ENCODE results near the gene DNAJB9. TPM values are rescaled to one million over a fixed set of nuclear protein-coding genes. Genes with fewer than 3 reads are reported as not detected.

Gene DNAJB9
- total and polyA plus RNA-seq, 2 of the 8 experiments (the other 6 are each of a cell fraction or from before 2014, with no cell fraction given): 1.8 to 9.7 TPM

DNA sequence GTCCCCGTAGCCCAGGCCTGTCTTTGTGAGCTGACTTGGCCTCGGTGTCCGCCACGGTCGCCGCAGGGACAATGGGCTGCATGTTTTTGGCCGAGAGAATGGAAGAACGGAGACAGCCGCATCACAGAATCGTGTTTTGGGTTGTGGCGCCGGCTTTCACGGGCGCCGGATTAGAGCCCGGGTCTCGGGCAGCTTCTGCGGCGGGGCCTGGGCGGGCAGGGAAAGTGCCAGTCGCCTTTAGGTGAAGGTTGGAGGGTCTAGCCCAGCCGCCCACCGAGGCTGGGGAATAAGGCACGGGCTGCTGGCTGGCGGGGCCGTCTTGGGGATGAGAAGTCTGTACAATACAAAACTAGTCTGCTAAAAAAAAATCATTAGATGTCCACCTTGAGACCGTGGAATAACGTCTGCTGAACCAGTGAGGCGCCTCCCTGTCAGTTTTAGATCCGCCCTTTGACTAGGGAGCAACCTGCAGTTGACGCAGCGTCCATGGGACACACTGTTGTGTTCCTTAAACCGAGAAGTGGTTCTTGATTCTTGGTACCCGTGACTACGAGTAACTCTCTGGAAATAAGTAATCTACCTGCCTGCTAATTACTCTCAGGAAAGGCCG is 577 bp downstream of the DNAJB9 start:
- Histone ChIP-seq H4K20me1 (replicated peaks in 1 of 2; ENCODE audit: control insufficient read depth in 1 of 2, insufficient read depth in 2 of 2, low read length in 2 of 2) (no peaks in the 10 kb centered on the region), H4K5ac (ENCODE audit: insufficient read length, low read depth, low read length) (peak overlapping the region; percentile 72), H2AFZ (ENCODE audit: low read length) (no peak overlapping the region), H3K4me3 (ENCODE audit: extremely low read depth in 1 of 4, insufficient read depth in 2 of 4, low read depth in 3 of 4, low read length in 4 of 4) (peak overlapping the region; percentile 70 to 90 (median 82)), H3K79me2 (ENCODE audit: control insufficient read depth in 1 of 2, insufficient read depth in 2 of 2, low read length in 2 of 2) (peaks cover 4 to 75% of the 10 kb centered on the region in 2 experiments; a peak in 3 of 4 replicates), H3K14ac (ENCODE audit: insufficient read length) (no peak overlapping the region), H3K23ac (ENCODE audit: insufficient read length) (no peak overlapping the region), H3K18ac (ENCODE audit: extremely low read depth, low read length) (peak overlapping the region; percentile 55), H3K23me2 (ENCODE audit: low read depth, low read length) (peaks cover 4% of the 10 kb centered on the region; the same call in 1 of the 2 replicates), H3K27me3 (replicated peaks in 1 of 4; ENCODE audit: control insufficient read depth in 3 of 4, extremely low read depth in 1 of 4, insufficient read depth in 3 of 4, low read length in 3 of 4) (no peaks in the 10 kb centered on the region), H2BK20ac (ENCODE audit: low read length) (no peak overlapping the region), H2BK15ac (ENCODE audit: low read length) (no peak overlapping the region), H3K9ac (replicated peaks in 1 of 4; ENCODE audit: extremely low read depth in 1 of 4, low read depth in 3 of 4, low read length in 3 of 4) (peak overlapping the region; percentile 88 to 90 (median 88)), H4K91ac (replicated peaks; ENCODE audit: insufficient read length, low read length) (peak overlapping the region; percentile 59), H3K4me2 (ENCODE audit: insufficient read depth in 1 of 2, low read depth in 2 of 2, low read length in 2 of 2) (peak overlapping the region; percentile 74 to 88), H3K36me3 (ENCODE audit: control insufficient read depth in 2 of 4, insufficient read depth in 4 of 4, low read length in 3 of 4) (peaks cover 0 to 30% (median 8%) of the 10 kb centered on the region in 4 experiments; a peak in 4 of 8 replicates), H3K4ac (replicated peaks; ENCODE audit: insufficient read length, low read depth, low read length) (no peak overlapping the region), H3K79me1 (ENCODE audit: low read depth, low read length) (no peaks in the 10 kb centered on the region; the same call in 1 of the 2 replicates), H2BK120ac (replicated peaks; ENCODE audit: low read depth, low read length) (peak overlapping the region; percentile 57), H2BK5ac (ENCODE audit: low read depth, low read length) (peak overlapping the region; percentile 92), H3K27ac (ENCODE audit: low read depth, low read length) (peak overlapping the region; percentile 95), H4K8ac (ENCODE audit: extremely low read depth, insufficient read depth, low read length) (peak overlapping the region; percentile 99), H2AK5ac (ENCODE audit: low read depth, low read length) (no peak overlapping the region), H3K9me3 (ENCODE audit: insufficient read depth in 2 of 2, low read depth in 1 of 2, low read length in 1 of 2) (no peaks in the 10 kb centered on the region), H2BK12ac (ENCODE audit: low read depth, low read length) (no peak overlapping the region), H3K4me1 (replicated peaks in 1 of 4; ENCODE audit: control insufficient read depth in 3 of 4, insufficient read depth in 4 of 4, low read length in 3 of 4) (peaks cover 0 to 4% (median 1%) of the 10 kb centered on the region in 4 experiments; a peak in 1 of 7 replicates), H3K56ac (replicated peaks; ENCODE audit: insufficient read length, low read depth, low read length) (peak overlapping the region; percentile 94)
- WGBS, 2 experiments (ENCODE audit: extremely low coverage in 1 of 2, insufficient coverage in 1 of 2, insufficient read length in 1 of 2, insufficient replicate concordance in 2 of 2, low coverage in 1 of 2, low lambda C conversion rate in 2 of 2, missing lambda C conversion rate in 1 of 2): 2% methylated on average over 29 of the region's 36 CpGs; no CpG with 5 or more reads in 1 of the 2 experiments
- CTCF ChIA-PET (ENCODE audit: partially characterized antibody): no interaction called here
- POLR2A ChIA-PET (ENCODE audit: partially characterized antibody): interaction anchor here (0.7 to 2.3 kb wide), 9 partner anchors 8 to 45 kb away, joined by 3 to 21 read pairs (median 4); partner anchors contain the start of gene PNPLA8
- FAIRE-seq: no peak
- no peak for DNase-seq (ENCODE audit: low read depth in 1 of 2, low spot score in 2 of 2)
- TF ChIP-seq BRCA1 (IDR thresholded peaks at IDR 0.05; ENCODE audit: low read depth, low read length) (no peak), HDAC2 (IDR thresholded peaks at IDR 0.05; ENCODE audit: borderline replicate concordance in 1 of 2, low read depth in 2 of 2, low read length in 2 of 2) (peak in 1 of 2 experiments; percentile 66; a peak in 1 of 4 replicates), SAP30 (IDR thresholded peaks at IDR 0.05; ENCODE audit: insufficient read depth, insufficient replicate concordance, low read length) (peak; percentile 40), RBBP5 (IDR thresholded peaks at IDR 0.05; ENCODE audit: borderline replicate concordance, low read depth, low read length) (no peak; the same call in 1 of the 2 replicates), SIN3A (conservative IDR thresholded peaks at IDR 0.05 in 1 of 2, IDR thresholded peaks at IDR 0.05 in 1 of 2; ENCODE audit: low read depth in 1 of 2, low read length in 2 of 2) (peak in 1 of 2 experiments; percentile 76; a peak in 2 of 4 replicates), TAF1 (IDR thresholded peaks at IDR 0.05; ENCODE audit: low read depth, low read length) (no peak), NRF1 (IDR thresholded peaks at IDR 0.05; ENCODE audit: low read depth, low read length) (no peak)
